ENCODE data around the gene TARP.

TARP gene

GRCh38 chr7:38211940-38212339, 61.5 kb downstream of the TARP start:
- DNase-seq: no peak

GRCh38 chr7:38211486-38211885, 62.0 kb downstream of the TARP start:
- DNase-seq: no peak

All from CD4-positive, alpha-beta T cell treated with Interleukin-15 for 1 hour (primary cell).